Endodermal cell (in vitro differentiated cells): Measurements from ENCODE around the gene ERMP1. TPM values are rescaled to one million over a fixed set of nuclear protein-coding genes. Genes with fewer than 3 reads are reported as not detected.

Experiments used
- DNase-seq: peaks from one replicate; pipeline ENCODE4 v3.0.0-alpha.2; 2017
- H3K27ac ChIP-seq: 2 replicates; pipeline ENCODE4 v1.5.1; 2013; ENCODE audit warnings: mild to moderate bottlenecking, low read depth, low read length, moderate library complexity
- H3K27me3 ChIP-seq: 2 replicates; pipeline ENCODE4 v1.6.1; 2013; ENCODE audit warnings: mild to moderate bottlenecking, low read length, moderate library complexity; ENCODE audit not compliant: insufficient read depth, control insufficient read depth, poor library complexity, severe bottlenecking
- H3K36me3 ChIP-seq: 2 replicates; pipeline ENCODE4 v1.7.0; 2013; ENCODE audit warnings: mild to moderate bottlenecking, low read length, moderate library complexity; ENCODE audit not compliant: control insufficient read depth, insufficient read depth
- H3K4me1 ChIP-seq: one replicate; pipeline ENCODE4 v1.7.0; 2013; ENCODE audit warnings: low read length; ENCODE audit not compliant: control insufficient read depth, insufficient read depth
- H3K4me3 ChIP-seq: 2 replicates; pipeline ENCODE4 v1.5.1; 2013; ENCODE audit warnings: mild to moderate bottlenecking, low read length, moderate library complexity
- H3K9ac ChIP-seq: 2 replicates; pipeline ENCODE4 v1.6.1; 2013; ENCODE audit warnings: mild to moderate bottlenecking, low read length, moderate library complexity; ENCODE audit not compliant: poor library complexity, severe bottlenecking; ENCODE audit errors: extremely low read depth
- H3K9me3 ChIP-seq: 2 replicates; pipeline ENCODE4 v1.6.1; 2013; ENCODE audit warnings: mild to moderate bottlenecking, low read length, moderate library complexity; ENCODE audit not compliant: control insufficient read depth
- H3K27ac Mint-ChIP-seq: 2 replicates; pipeline ENCODE4 v1.8.0; 2020; ENCODE audit warnings: mixed read lengths
- H3K27me3 Mint-ChIP-seq: 2 replicates; pipeline ENCODE4 v1.8.0; 2021; ENCODE audit warnings: mild to moderate bottlenecking, mixed read lengths; ENCODE audit not compliant: insufficient read depth
- H3K36me3 Mint-ChIP-seq: 2 replicates; pipeline ENCODE4 v1.8.0; 2020; ENCODE audit warnings: low read depth, mixed read lengths
- H3K4me1 Mint-ChIP-seq: 2 replicates; pipeline ENCODE4 v1.8.0; 2020; ENCODE audit warnings: mixed read lengths
- H3K4me3 Mint-ChIP-seq: 2 replicates; pipeline ENCODE4 v1.8.0; 2020; ENCODE audit warnings: mild to moderate bottlenecking, moderate library complexity, mixed read lengths
- H3K9me3 Mint-ChIP-seq: 2 replicates; pipeline ENCODE4 v1.8.0; 2020; ENCODE audit warnings: mild to moderate bottlenecking, mixed read lengths
- CTCF ChIP-seq: fragments of 200-600 bp; sonication (generic); conservative IDR thresholded peaks from 2 replicates; pipeline ENCODE4 v1.5.0; 2021; ENCODE audit warnings: antibody characterized with exemption, mild to moderate bottlenecking
- WGBS, 2 experiments: methylation state at CpG; one replicate each; pipeline versions ENCODE4 v1.1.5 to v1.1.7; 2013; ENCODE audit warnings: missing lambda C conversion rate in 2 of 2, mixed read lengths in 1 of 2; ENCODE audit not compliant: insufficient coverage in 1 of 2, insufficient read length in 1 of 2; 5-methylcytosine and 5-hydroxymethylcytosine counted together
- total RNA-seq, 2 donors: library from RNA; stranded (reverse); fragmentation: NEBNext Ultra II Directional in 1 of 2; extraction: Animal tissue kit (Norgen Biotek cat#: 25700) in 1 of 2; gene quantifications; 2 replicates in 1 of 2; 3 replicates in 1 of 2; pipeline ENCODE4 v1.2.1, GENCODE V29; 2021

Gene ERMP1
- total RNA-seq, 2 donors from 2014 or later = 22.8 to 36.0 TPM

- Mint-ChIP-seq H3K27ac (no peak overlapping the region), H3K4me1 (peaks cover 24% of the 10 kb centered on the region), H3K9me3 (peaks cover 6% of the 10 kb centered on the region), H3K4me3 (no peak overlapping the region), H3K36me3 (peaks cover 1% of the 10 kb centered on the region), H3K27me3 (no peaks in the 10 kb centered on the region)
- 91 to 100% methylated on average over 1 of the region's 1 CpG for WGBS, 2 experiments
- peaks cover 13% of the 10 kb centered on the region for H3K4me1 ChIP-seq
- no peak overlapping the region for H3K27ac ChIP-seq
- no peaks in the 10 kb centered on the region for H3K27me3 ChIP-seq
- no peak overlapping the region for H3K4me3 ChIP-seq
- no peaks in the 10 kb centered on the region for H3K36me3 ChIP-seq
- H3K9me3 ChIP-seq = no peaks in the 10 kb centered on the region
- H3K9ac ChIP-seq = no peak overlapping the region
- no peak for TF ChIP-seq CTCF
- no peak for DNase-seq
Observed at GRCh38 chr9:5846096-5846495, 13.2 kb upstream of the ERMP1 start.

GRCh38 chr9:5845157-5845531, 12.2 kb upstream of the ERMP1 start:
- H3K9me3 ChIP-seq = no peaks in the 10 kb centered on the region
- no peaks in the 10 kb centered on the region for H3K27me3 ChIP-seq
- H3K9me3 Mint-ChIP-seq = peaks cover 6% of the 10 kb centered on the region
- 89% methylated on average over 1 of the region's 1 CpG; no CpG with 5 or more reads in 1 of the 2 experiments for WGBS, 2 experiments
- no peak overlapping the region for H3K27ac Mint-ChIP-seq
- H3K4me1 ChIP-seq = peaks cover 13% of the 10 kb centered on the region
- peaks cover 24% of the 10 kb centered on the region for H3K4me1 Mint-ChIP-seq
- no peak for TF ChIP-seq CTCF
- H3K27ac ChIP-seq = no peak overlapping the region
- DNase-seq = no peak
- no peak overlapping the region for H3K4me3 ChIP-seq
- no peaks in the 10 kb centered on the region for H3K27me3 Mint-ChIP-seq
- no peak overlapping the region for H3K4me3 Mint-ChIP-seq
- peaks cover 1% of the 10 kb centered on the region for H3K36me3 Mint-ChIP-seq
- H3K9ac ChIP-seq = no peak overlapping the region
- no peaks in the 10 kb centered on the region for H3K36me3 ChIP-seq

GRCh38 chr9:5843794-5844471, 11.0 kb upstream of the ERMP1 start:
- H3K4me1 Mint-ChIP-seq = peaks cover 31% of the 10 kb centered on the region
- no peaks in the 10 kb centered on the region for H3K9me3 ChIP-seq
- no peak overlapping the region for H3K27ac ChIP-seq
- 80 to 94% methylated on average over 2 to 7 of the region's 8 CpGs for WGBS, 2 experiments
- H3K27ac Mint-ChIP-seq = no peak overlapping the region
- peak overlapping the region; percentile 1 for H3K4me3 ChIP-seq
- H3K27me3 ChIP-seq = no peaks in the 10 kb centered on the region
- H3K9me3 Mint-ChIP-seq = peaks cover 6% of the 10 kb centered on the region
- H3K4me1 ChIP-seq = peaks cover 18% of the 10 kb centered on the region
- TF ChIP-seq CTCF = no peak
- H3K36me3 ChIP-seq = no peaks in the 10 kb centered on the region
- peaks cover 1% of the 10 kb centered on the region for H3K36me3 Mint-ChIP-seq
- H3K9ac ChIP-seq = no peak overlapping the region
- DNase-seq = no peak
- H3K27me3 Mint-ChIP-seq = no peaks in the 10 kb centered on the region
- H3K4me3 Mint-ChIP-seq = no peak overlapping the region
